GM10266 (cell line): Measurements from ENCODE around the gene SORCS2.

Experiments used
- DNase-seq: peaks from one replicate; pipeline ENCODE4 v3.0.0; 2012; ENCODE audit errors: extremely low spot score
- CTCF ChIP-seq: IDR thresholded peaks from 2 replicates; pipeline ENCODE4 v1.5.1; 2012; ENCODE audit warnings: mild to moderate bottlenecking, low read depth; ENCODE audit not compliant: control insufficient read depth, insufficient read depth; ENCODE audit errors: missing control alignments

The SORCS2 gene

GRCh38 chr4:7609316-7609715 lies 417.0 kb downstream of the SORCS2 start:
- no peak for DNase-seq
- TF ChIP-seq CTCF = no peak

- no peak for DNase-seq
- TF ChIP-seq CTCF = no peak
These were observed 417.8 kb downstream of the SORCS2 start for GRCh38 chr4:7610022-7610670.

- DNase-seq = no peak
- no peak for TF ChIP-seq CTCF
These were observed 418.5 kb downstream of the SORCS2 start for GRCh38 chr4:7610841-7611240.

GRCh38 chr4:7612311-7612897 lies 420.1 kb downstream of the SORCS2 start:
- TF ChIP-seq CTCF = no peak
- DNase-seq = no peak

- DNase-seq = no peak
- no peak for TF ChIP-seq CTCF
These were observed 422.1 kb downstream of the SORCS2 start for GRCh38 chr4:7614350-7614949.

- no peak for TF ChIP-seq CTCF
- no peak for DNase-seq
These were observed 423.9 kb downstream of the SORCS2 start for GRCh38 chr4:7616193-7616592.

- no peak for DNase-seq
- no peak for TF ChIP-seq CTCF
These were observed 426.0 kb downstream of the SORCS2 start for GRCh38 chr4:7618361-7618760.
